HG03457 (cell line): Measurements from ENCODE around the gene ASXL1.

ENCODE experiments used
- ATAC-seq: cut with Tn5 transposase; IDR thresholded peaks from one replicate; pipeline ENCODE4 v1.9.1; 2021; ENCODE audit warnings: moderate number of reproducible peaks; ENCODE audit not compliant: unreplicated experiment

The ASXL1 gene

GRCh38 chr20:32450484-32451061 lies 92.4 kb downstream of the ASXL1 start:
- no peak for ATAC-seq

DNA sequence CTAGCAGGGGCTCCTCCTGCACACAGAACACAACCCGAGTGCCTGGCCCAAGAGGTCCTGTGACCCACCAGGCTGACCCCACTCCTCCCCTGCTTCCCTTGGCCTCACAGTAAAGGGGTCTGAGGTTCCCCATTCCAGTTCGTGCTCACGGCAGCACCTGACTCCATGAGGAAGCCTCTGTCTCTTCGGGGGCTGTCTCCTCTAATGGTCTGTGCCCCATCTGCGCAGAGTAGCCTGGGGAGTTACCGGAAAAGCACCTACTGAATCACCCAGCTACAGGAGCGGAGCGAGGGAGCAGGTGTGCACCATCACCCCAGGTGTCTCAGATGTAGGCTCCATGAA lies 93.2 kb downstream of the ASXL1 start:
- ATAC-seq = no peak

GRCh38 chr20:32451682-32452461 lies 93.7 kb downstream of the ASXL1 start:
- ATAC-seq = no peak

DNA sequence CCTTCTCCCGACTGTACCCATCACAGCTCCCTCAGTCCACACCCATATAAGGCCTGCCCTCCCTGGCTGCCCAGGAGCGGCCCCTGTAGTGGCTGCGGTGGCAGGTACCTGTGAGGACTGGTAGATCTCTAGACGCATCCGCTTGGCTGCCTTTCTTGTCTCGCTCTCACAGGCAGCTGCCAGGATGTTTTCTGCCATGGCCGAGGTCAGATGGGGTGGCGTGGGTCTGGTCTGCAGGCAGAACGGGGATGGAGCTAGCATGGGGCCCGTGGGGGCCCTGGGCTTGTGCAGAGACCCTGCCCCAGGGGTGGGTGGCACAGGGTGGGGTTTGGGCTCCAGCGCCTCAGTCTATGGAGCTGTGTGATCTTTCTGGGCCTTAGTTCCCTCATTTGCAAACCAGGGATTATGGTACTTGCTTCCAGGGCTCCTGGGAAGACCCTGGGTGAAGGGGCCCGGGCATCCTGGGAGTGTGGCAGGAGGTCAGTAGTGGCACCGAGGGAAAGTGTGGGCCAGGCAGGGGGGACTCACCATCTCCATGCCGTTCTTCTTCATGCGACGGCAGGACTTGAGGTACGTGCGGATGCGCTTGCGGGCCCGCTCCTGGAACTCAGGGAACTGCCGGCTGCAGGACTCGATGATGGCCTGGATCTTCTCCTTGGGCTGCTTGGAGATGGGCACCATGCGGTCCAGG lies 94.8 kb downstream of the ASXL1 start:
- no peak for ATAC-seq

DNA sequence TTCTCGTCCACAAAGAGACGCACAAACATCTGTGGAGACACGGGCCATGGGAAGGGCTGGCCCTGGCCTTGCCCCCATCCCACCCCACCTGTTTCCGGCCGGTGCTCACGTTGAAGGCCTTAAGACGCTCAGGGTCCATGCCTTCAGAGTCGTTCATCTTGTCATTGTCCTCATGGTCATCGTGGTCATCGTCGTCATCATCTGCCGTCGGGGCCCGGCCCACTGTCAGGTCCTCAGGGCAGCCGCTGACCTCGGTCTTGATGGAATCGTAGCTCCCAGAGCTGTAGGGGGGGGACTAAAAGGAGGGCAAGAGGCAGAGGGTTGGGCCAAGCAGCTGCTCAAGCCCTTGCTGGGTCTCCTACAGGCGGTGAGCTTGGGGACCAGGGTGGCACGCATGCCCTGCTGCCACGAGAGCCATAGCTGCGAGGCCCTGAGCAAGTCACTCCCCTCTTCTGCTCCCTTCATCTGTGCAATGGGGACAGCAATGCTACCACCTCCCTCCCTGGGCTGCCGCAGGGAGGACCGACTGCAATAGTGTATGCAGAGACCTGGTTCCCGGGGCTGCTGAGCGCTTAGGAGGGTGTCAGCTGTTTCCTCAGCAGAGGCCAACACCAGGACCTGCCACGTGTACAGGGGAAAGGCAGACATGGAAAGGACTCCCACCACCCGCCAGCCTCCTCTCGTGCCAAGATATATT lies 95.5 kb downstream of the ASXL1 start:
- ATAC-seq = no peak

GRCh38 chr20:32454164-32455145 lies 96.3 kb downstream of the ASXL1 start:
- no peak for ATAC-seq

DNA sequence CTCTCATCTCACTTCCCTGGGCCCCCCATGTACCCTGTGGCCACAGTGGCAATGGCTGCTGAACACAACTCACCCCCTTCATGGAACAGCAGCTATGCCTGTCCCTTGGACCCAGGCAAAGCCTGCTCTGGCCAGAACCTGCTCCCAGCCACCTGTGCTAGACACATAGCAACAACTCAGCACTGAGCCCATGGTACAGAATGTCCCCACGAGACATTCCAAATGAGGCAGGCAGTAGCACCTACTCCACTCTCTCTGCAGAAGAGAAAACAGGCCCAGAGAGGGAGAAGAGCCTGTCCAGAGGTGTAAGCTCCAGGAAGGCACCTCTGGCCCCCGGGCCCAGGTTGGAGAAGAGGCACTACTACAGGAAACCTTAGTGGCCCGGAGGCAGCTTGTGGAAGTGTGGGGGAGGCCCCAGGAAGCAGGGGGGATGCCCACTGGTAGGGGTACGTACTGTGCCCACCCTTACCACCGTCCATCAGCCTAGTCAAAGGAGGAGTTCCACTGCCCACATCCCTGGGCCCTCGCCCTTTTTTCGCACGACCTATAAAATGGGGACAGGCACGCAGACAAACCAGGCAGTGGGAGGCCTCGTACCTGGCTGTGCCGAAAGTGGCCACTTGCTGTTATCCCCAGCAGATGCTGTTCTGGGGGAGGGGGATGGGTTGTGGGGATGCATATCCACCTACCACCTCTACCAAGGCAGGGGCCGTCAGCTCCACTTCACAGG lies 97.2 kb downstream of the ASXL1 start:
- ATAC-seq = no peak

DNA sequence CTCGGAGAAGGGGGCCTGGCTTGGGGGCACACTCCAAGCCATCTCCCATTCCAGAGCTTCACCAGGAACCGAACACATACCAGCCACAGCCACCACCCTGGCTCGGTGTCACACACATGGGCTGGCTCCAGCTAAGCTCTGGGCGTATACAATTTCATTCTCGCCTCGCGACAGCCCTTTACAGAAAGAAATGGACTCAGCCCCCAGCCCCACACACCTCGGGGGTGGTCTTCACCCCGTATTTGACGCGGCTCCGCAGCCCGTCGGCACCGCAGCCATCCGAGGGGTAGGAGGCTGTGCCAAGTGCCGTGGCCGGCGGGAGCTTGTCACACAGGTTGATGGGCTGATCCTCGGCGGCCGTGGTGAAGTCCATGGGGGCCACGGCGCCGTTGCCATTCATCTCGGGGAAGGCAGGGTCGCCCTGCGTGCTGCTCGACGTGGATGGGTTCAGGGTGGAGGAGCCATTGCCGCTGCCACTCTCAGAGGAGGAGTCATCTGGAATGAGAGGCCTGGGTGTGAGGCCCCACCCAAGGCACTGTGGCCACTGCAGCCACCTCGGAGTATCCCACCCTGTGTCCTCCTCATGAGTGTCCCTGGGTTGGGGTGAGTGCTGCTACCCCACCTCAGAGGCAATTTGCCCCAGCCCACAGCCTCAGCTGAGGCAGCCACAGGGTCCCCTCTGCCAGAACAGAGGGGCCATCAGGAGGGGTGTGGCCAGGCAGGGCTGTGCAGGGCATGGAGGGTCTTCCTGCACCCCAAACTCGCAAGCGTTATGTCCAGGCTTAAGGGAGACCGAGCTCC lies 98.0 kb downstream of the ASXL1 start:
- no peak for ATAC-seq

- ATAC-seq = no peak
Measured at GRCh38 chr20:32456869-32457478, 98.8 kb downstream of the ASXL1 start.

GRCh38 chr20:32457479-32457986 lies 99.4 kb downstream of the ASXL1 start:
- ATAC-seq = no peak

DNA sequence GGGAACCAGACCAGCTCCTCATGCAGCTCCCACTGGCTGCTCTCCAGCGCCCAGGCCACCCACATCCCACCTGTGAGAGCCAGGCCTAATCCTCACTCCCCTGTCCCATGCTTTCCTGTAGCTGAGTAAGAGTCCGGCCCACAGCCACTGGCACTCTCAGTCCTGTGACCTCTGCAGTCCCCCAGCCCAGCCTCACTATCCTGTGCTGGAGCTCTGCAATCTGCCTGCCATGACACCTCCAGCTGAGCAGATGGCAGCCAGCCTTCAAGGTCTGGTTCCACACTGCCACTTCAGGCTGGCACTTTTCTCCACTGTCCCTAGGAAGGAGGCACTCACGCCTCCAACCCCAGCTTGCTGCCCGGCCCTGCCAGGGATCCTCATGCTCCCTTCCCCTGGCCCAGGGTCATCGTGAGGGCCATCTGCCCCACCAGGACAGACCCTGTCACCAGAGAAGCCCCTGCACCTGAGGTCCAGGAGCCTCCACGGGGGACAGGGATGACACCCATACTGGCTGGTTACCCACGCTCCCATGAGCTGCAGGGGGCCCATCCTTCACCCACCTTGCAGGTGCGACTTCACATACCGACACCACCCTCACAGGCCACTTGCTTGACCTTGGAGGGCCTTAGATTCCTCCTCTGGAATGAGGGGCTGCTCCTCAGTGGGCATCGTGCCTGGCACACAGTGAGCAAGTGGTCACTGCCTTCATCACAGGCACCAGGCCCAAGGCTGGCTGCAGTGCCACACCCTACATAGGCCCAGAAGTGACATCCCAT lies 100.1 kb downstream of the ASXL1 start:
- ATAC-seq = no peak

DNA sequence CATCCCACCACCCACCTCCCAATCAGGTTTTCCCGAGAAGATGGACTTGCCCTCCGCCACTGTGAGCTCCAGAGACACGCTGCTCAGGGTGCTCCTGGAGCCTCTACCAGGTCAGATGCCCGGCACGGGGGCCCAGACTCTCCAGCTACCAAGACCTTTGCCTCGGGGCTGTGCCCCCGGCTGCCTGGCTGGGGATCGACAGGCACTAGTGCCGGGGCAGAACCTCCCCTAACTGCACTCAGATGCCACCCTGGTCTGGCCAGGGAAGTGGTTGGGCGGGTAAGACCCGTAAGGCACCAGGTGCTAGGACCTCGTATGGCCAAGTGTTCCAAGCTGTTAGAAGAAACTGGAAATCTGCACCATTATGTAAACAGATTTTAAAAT lies 100.7 kb downstream of the ASXL1 start:
- no peak for ATAC-seq

- ATAC-seq = no peak
Measured at GRCh38 chr20:32460231-32460630, 102.1 kb downstream of the ASXL1 start.

DNA sequence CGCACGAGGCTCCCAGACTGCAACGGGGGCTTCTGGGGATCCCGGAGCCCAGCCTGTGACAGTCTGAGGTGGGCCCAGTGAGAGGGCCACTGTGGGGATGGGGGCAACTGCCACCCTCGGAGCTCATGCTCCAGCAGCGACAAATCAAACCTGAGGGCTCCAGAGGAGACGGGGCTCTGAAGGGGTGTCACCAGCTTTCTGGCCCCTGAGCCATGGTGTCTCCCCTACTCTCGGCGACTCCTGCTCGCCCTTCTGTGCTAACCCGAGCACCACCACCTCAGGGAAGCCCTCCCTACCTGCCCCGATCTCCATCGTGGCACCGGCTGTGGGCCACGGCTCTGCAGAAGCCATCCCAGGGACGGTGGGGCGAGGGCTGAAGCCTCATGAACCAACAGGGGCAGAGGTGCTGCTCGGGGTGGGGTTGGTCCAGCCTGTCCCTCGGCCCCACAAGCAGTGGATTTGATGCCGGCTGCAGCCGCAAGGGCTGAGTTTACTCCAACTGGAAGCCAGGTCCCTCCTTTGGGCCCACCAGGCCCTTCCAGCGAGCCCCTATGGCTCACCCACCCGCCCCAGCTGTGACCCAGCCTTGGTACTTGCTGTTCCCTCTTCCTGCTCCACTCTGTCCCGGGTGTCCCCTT lies 102.7 kb downstream of the ASXL1 start:
- ATAC-seq = no peak

DNA sequence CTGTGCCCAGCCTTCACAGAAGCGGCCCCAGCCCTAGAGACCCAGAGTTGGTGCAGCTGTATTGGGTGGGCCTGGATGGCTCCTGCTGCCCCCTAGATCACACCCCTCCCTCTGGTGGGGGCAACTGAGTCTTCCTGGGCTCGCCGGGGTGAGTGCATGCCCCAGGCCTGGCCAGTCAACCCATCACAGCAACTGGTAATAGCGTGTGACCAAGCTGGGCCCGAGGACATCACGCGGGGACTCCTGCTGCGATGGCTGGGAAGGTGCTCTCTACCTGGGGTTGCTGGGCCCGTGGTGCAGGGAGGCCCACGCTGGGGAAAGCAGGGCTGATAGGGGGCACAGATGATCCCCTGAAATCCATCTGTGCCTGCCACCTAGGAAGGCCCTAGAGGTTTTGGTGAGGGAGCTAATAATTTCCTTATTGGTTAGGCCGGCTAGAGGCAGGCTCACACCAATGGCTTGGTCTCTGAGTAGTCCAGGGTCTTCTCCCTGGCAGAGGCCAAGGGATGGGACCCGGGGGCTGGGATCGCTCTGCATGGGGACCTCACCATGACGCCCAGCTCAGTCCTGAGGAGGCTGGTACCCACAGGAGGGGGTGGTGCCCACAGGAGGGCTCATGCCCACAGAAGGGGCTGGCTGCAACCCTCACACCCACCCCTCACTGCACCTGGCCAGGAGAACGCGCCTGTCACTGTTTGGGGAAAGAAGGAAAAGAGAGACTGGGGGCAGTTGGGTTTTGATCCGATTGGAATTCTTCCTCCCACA lies 103.9 kb downstream of the ASXL1 start:
- ATAC-seq = no peak

DNA sequence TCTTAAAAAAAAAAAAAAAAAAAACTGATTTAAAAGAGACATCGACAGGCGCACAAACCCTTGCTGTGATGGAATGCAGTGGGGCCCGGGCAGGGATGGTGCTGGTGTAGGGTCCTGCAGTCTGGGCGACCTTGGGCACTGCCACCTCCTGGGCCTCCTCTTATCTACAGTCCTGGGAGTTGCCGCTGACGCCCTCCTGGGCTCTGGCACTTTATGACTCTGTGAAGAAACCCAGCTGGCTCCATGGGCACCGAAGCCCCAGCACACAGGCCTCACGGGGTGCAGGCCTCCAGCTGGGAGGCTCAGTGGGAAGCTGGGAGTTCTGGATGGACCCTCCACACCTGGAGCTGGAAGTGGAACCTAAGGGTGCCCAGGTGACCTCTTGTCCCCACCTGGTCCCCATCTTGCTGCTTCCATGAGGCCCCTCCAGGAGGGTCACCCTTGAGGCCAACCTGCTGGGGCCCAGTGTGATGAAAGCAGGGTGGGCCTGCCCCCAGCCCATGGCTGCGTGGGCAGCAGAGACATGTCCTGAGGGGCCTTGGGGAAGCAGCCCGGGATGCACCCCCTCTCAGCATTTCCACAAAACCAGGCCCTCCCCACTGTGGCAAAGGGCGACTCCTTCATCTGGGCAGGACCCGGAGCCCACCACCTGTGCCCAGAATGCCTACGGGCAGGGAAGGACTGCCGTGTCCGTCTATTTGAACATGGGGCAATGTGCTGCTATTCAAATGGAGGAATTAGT lies 104.9 kb downstream of the ASXL1 start:
- ATAC-seq = no peak
